Fibroblast of skin of scalp (primary cell): Measurements from ENCODE around the gene SH3RF2.
A peak's percentile ranks its signal among the peaks of the same experiment; 100 is the strongest.
"Not testable (repeated sequence)": the region's sequence is repeated elsewhere in the genome, so short reads cannot be mapped to it uniquely, and the experiment has no call there.

ENCODE experiments used
- DNase-seq: peaks from one replicate; pipeline ENCODE4 v3.0.0-alpha.2; 2013

The SH3RF2 gene

DNA sequence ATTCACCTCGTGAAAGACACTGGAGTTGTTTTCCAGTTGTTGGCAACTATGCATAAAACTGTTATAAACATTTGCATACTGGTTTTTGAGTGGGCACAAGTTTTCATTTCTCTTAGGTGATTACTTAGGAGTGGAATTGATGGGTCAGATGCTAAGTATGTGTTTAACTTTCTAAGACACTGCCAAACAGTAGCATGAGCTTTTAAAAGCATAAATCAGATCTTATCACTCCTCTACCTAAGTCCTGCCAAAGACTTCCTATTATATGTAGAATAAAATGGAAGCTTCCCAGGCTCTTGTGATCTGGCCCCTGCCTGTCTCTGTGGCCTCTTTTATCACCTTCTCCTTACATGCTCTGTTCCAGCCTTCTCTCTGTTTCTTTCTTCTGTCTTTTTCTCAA lies 72.6 kb downstream of the SH3RF2 start:
- no peak for DNase-seq

DNA sequence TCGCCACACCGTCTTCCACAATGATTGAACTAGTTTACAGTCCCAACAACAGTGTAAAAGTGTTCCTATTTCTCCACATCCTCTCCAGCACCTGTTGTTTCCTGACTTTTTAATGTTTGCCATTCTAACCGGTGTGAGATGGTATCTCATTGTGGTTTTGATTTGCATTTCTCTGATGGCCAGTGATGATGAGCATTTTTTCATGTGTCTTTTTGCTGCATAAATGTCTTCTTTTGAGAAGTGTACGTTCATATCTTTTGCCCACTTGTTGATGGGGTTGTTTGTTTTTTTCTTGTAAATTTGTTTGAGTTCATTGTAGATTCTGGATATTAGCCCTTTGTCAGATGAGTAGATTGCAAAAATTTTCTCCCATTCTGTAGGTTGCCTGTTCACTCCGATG lies 74.1 kb downstream of the SH3RF2 start:
- not testable (repeated sequence) for DNase-seq

DNA sequence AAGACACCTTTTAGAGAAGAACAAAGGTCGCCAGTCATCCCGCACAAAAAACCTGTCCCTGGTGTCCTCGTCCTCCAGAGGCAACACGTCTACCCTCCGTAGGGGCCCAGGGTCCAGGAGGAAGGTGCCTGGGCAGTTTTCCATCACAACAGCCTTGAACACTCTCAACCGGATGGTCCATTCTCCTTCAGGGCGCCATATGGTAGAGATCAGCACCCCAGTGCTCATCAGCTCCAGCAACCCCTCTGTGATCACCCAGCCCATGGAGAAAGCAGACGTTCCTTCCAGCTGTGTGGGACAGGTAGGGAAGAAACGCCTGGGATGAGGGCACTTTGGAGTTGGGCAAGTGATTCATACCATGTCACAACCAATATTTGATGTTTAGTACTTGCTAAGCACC lies 77.4 kb downstream of the SH3RF2 start:
- DNase-seq, result no peak

DNA sequence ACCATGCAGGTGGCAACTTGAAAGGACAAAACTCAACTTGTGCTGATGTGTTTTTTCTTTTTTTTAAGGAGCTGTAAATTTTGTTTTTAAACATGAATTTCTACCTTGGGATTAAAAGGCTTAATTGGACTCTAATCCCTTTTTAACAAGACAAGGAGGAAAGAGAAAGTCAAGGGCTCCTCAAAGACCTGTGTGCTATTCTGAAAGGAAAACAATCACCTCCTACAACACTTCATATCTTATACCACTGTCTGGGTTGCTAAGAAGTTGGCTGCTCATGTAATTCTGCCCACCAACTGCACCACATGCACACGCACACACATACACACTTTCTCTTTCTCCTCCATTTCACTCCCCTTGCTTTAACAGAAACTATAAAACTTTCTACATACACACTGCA lies 78.6 kb downstream of the SH3RF2 start:
- DNase-seq, result no peak

DNA sequence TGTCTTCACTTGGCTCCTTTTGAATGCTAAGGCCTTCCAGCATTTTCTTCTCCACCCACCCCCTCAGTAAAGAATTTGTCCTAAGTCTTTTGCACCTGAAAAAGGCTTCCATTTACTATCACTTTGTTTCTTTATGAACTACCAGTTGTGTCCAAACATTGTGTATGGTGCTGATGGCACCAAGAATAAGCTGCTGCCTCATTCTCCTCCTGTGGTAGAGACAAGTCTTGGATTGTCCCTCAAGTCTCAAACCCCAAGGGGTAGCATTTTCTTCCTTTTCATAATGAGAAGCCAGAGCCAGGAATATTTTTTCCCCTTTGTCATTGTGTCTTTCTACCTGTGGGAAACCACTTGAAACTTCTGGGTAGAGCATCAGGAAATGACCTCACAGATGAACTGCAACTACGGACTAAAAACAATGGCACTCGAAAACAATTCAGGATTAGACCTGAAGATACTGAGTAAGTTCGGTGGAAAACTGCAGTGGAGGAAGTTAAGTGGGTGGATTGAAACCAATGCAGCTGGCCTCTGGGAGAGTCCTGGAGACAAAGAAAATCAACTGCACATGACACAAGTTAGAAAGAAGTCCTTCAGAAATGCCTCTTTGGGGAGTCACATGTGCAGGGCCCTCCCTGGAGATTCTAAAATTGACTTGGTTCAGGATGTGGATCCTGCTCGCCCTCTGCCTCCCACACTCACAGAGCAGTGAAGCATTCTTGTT lies 80.5 kb downstream of the SH3RF2 start:
- DNase-seq, result no peak

DNA sequence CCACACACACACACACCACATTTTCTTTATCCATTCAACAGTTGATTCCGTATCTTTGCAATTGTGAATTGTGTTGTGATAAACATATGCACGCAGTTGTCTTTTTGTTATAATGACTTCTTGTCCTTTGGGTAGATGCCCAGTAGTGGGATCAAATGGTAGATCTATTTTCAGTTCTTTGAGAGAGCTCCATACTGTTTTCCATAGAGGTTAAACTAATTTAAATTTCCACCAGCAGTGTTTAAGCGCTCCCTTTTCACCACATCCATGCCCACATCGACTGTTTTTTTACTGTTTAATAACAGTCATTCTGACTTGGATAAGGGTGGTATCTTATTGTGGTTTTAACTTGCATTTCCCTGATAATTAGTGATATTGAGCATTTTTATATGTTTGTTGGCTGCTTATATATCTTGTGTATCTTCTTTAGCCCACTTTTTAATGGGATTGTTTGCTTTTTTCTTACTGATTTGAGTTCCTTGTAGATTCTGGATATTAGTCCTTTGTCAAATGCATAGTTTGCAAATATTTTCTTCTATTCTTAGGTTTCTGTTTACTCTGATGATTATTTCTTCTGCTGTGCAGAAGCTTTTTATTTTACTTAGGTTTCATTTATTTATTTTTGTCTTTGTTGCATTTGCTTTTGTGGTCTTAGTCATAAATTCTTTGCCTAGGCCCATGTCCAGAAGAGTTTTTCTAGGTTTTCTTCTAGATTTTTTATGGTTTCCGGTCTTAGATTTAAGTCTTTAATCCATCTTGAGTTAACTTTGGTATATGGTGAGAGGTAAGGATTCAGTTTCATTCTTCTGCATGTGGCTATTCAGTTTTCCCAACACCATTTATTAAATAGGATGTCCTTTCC lies 82.4 kb downstream of the SH3RF2 start:
- no peak for DNase-seq

DNA sequence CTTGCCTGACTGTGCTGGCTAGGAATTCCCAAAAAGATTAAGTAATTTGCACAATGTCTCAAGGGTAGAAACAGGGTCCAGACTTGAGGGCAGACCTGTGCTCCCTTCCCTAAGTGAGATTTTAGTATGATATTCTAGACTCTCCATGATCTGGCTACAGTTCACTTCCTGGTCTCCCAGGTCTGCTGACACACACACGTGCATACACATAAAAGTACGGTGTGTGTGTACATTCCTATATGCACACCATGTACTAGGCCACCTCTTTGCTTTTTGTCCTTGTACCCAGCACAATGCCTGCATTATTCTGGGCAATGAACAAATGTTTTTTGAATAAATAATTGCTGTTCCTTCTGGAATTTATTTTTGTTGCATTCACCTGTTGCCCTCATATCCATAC lies 83.7 kb downstream of the SH3RF2 start:
- no peak for DNase-seq

DNA sequence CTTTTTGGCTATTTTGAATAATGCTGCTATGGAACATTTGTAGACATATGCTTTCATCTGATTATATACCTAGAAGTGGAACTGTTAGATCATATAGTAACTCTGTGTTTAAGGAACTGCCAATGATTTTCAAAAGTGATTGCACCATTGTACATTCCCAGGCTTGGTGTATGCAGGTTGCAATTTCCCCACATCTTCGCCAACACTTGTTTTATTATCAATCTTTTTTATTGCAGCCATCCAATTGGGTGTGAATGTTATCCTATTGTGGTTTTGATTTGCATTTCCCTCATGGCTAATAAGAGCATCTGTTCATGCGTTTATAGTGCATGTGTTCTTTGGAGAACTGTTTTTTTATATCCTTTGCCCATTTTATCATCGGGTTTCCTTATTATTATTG lies 87.7 kb downstream of the SH3RF2 start:
- DNase-seq, result no peak

DNA sequence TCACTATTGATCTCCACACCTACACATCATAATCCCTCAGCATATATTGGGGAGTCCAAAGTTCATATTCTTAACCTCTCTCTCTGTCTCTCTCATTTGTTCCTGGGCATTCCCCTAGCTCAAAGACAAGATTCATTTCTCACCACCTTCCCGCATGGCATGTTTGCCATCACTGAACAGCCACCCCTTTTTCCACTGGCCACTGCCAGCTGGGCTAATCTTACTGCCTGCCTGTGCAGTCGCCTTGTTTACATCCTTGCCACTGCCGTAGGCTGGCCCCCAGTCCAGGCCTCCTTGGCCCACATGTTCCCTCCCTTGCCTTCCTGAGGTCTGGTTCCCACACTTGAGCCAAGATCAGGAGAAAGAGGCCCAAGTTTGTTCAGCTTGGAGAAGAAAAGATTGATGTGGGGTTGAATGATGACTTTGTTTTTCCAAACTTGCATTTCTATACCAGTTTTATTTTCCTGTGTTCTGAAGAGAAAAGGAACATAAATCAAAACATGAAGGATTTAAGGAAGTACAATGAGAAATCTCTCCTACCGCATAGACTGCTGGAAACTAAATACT lies 88.8 kb downstream of the SH3RF2 start:
- no peak for DNase-seq

DNA sequence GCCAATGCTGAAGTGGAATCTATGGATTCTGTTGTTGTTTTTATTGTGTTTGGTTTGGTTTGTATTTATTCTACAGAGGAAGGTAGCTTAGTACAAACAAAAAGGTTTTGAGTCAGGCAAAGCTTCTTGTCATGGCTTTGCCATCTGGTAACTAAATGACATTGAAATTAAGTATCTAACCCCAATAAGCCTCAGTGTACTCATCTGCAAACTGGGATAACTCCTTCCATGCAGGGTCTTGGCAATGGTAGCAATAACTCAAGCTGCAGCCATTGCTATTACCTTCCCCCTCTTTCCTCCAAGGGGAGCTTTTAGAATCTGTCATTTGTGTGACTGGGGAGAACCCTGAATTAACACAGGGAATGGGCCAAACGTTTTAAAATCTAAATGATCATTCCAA lies 89.3 kb downstream of the SH3RF2 start:
- DNase-seq, result no peak

DNA sequence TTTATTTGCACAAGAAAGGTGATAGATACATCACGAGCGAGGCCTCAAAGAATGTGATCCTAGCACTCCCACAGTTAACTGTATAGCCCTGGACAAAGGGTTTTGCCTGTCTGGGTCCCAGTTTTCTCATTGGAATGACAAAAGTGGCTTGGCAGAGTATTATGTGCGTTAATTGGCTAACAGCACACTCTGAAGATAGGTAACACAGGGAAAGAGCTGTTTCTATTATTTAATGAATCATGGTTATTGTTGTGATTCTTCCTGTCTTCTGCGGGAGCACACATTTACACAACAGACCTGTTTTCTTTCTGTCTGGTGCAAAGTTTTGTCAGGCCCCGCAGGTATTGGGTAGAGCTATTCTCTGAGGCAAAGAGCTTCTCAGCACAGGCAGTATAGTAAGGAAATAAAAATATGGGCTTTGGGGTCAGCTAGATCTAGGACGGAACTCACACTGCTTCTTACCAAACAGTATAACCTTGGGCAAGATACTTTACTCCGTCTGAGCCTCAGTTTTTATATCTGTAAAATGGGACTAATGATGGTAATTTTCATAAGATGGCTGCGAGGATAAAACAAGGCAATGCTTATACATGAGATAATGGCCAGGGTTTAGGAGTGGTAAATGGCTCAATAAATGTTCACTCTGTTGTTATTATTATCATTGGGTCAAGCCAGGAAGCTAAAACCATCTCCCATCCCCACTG lies 90.1 kb downstream of the SH3RF2 start:
- DNase-seq, result no peak

DNA sequence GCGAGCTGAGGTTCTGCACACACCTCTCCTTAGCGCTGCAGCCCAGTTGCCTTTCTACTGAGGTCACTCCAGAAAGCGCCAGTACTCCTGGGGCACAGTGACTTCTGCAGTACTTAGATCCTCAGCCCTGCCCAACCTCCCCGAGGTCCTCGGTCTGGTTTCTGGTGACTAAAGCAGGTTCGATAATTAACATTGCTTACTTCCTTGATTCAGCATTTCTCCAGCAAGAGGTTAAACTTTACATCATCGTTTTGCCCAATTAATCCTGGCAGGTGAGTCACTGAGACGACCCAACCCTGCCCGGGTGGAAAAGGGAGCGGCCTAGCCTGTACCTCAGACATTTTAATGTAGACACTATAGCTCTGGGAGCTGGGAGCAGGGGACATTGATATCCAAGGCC lies 91.4 kb downstream of the SH3RF2 start:
- no peak for DNase-seq

DNA sequence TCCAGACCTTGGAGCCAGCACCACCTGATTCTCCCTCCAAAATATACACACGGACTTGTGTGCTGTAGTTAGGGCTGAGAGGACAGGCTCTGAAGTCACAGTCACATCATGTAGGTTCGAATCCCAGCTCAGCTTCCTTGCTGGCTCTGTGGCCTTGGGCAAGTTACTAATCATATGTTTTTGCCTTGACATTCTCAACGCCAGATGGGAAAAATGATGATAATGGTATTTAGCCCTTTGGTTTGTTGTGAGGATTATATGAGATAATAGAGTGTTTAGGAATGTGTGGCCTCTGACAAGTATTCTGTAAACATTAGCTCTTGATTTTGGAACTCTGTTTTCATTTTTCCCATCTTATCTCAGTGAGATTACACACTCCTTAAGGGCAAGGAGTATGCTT lies 96.5 kb downstream of the SH3RF2 start:
- no peak for DNase-seq

DNA sequence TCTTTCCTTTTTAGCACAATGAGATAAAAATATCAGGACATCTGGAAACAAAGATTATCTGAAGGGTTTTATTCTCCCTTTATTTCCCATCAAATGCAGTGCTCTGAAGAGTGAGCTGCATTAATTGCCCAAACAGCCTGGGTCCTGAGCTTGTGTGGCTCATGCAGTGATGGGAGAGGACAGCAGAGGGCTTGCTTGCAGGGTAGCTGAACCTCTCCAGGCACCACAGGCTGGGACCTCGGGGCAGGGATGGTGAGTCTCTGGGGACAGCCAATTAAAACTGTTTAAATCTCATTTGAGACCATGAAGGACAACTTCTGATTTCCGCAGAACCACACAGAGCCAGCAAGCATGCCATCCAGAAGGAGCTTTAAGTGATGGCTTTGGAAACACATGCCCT lies 97.7 kb downstream of the SH3RF2 start:
- no peak for DNase-seq

DNA sequence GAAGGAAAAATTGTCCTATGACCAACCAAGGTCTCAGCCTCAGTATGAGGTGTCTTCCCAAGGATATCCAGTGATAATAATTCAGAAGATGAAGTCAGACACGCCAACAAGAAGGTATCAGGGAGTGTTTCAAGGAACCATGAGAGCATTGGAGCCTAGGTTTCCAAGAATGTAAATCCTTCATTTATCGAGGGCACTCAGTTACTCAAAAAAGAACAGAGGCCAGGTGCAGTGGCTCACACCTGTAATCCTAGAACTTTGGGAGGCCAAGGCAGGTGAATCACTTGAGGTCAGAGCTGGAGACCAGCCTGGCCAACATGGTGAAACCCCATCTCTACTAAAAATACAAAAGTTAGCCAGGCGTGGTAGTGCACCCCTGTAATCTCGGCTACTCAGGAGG lies 98.2 kb downstream of the SH3RF2 start:
- DNase-seq, result no peak

DNA sequence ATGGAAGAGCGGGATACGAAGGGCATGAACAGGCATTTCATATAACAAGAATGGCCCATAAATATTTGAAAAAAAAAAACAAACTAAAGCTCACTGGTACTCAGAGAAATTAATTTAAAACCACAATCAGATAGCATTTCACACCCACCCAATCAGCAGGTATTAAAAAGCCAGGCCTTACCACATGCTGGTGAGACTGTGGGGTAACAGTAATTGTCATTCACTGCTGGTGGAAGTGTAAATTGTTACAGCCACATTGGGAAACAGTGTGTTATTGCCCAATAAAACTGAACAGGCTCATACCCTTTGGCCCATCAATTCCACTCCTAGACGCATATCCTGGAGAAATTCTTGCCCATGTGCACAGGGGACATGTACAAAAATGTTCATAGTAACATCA lies 103.0 kb downstream of the SH3RF2 start:
- DNase-seq, result no peak

DNA sequence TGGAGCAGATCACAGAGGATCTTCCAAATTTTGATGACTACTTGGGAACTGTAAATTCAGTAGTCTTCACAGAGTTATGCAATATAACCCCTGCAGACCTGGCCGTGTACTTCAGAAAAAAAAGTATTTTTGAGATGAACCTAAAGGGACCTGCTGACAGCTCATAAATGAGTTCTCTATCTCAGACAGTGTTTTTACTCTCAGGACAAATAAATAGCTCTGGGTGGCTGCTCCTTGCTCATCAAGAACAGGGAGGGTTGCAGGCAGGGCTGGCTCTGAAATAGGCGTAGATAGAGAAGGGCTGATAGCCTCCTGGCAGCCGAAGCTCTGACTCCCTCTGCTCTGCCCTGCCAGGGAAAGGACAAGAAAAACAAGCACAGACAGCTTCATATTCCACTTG lies 104.1 kb downstream of the SH3RF2 start:
- DNase-seq, result no peak

DNA sequence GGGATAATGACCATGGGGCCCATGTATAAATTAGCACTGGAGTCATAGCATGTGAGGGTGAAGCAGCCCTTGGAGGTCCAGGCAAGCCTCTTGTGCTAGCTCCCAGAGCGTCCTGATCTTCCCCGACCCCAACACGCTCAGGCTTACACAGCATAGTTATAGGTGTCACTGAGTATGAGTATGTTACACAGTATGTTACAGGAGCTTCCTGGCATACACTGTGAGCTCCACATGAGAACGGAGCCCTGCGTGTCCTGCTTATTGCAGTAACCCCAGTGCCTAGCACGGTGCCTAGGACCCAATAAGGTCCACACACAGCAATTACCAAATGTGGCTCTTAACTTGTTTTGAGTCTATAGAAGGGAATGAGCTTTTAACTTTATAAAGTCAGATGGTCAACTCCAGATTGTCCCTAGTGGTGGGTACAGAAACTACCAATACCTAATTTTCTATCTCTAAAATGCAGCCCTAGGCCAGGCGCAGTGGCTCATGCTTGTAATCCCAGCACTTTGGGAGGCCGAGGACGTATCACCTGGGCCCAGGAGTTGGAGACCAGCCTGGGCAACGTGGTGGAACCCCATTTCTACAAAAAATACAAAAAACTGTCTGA lies 104.9 kb downstream of the SH3RF2 start:
- DNase-seq, result no peak

DNA sequence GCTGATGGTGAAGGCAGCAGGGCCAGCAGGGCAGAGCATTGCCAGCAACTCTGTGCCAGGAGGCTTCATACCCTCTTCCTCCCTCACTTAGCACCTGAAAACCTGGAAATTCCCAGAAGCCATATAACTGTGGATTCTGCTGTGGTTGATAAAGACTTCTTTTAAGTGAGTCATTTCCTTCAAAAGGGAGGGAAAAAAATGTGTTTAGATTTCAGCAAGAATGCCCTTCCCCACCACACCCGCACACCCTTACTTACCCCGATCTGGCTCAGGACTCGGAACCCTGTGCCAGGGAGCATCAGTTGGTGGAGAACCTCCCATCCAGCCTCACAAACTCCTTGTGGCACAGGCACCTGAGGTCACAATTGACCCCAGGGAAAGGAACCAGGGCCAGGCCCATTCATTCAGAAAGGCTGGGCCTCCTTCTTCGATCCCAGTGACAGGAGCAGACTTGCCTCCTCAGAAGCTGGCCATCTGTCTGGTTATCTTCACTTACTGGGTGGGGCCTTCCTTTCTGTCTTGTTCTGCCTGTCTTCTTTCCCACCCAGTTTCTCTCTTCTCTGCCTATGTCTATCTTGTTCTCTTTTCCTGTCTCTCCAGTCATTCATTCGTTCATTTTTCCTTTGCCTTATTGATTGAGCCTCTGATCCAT lies 106.4 kb downstream of the SH3RF2 start:
- DNase-seq, result peak; percentile 27

DNA sequence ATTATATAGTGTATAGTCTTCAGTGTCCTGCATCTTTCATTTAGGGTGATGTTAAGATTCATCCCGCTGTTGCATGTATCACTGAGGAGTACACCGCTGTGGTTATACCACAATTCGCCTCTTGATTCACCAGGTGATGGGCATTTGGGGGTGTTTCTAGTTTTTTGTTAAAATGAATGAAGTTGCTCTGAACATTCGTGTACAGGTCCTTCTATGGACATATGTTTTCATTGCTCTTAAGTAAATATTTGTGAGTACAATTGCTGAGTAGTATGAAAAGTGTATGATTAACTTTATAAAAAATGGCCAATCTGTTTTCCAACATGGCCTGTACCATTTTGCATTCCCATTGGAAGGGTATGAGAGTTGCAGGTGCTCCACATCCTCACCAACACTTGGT lies 107.3 kb downstream of the SH3RF2 start:
- DNase-seq, result no peak

DNA sequence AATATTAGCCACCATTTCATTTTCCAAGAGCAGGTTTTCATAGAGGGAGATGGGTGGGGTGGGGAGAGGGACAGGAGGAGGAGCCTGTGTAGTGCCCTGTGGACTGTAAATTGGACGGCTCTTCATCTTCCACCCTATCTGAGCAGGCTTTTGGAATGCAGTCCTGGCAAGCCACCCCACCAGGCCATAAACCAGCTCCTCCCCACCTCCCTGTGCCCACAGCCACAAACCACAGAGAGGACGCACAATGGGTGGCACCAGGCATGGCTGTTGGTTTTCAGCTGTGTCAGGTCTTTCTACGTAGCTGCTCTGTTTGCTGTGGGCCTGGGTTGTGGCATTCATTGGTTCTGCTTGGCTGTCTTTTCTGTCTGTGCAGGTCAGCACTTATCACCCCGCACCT lies 111.0 kb downstream of the SH3RF2 start:
- no peak for DNase-seq

DNA sequence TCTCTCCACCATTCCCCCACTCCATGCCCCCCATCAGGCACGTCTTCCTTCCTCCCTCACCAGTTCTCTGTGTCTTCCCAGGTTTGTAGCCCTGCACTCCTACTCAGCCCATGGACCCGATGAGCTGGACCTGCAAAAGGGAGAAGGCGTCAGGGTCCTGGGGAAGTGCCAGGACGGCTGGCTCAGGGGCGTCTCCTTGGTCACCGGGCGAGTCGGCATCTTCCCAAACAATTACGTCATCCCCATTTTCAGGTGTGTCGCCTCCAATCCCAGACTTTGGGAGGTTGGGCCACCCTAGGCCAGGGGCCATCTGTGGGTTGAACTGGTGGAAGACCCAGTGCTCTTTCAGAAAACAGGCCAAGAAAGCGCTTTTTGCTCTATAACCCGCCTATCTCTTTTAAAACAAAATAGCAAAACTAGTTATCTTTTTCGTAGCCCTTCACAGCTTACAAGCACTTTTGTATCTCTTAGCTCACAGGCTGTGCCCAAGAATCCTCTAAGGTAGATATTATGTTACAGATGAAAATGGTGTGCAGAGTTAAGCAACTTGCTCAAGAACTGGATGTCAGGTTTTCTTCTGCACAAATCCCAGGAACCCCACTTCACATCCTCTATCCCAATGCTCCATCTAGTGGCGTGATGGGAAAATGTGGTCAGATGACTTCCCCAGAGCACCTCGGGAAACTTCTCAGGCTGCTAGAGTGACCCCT lies 112.8 kb downstream of the SH3RF2 start:
- peak; percentile 69 for DNase-seq
